IMR-90 (cell line): ENCODE data around the gene DOCK4. TPM values are rescaled to one million over a fixed set of nuclear protein-coding genes. Genes with fewer than 3 reads are reported as not detected.

Source experiments
- ATAC-seq: fragments of 200-7000 bp; cut with Tn5 transposase; 2 replicates; pipeline ENCODE4 v1.9.1; 2020; ENCODE audit warnings: low read depth, mild to moderate bottlenecking, moderate library complexity
- BruUV-seq: library from RNA; stranded (reverse); fragments of 400-500 nt; replicated peaks from 2 replicates; lab custom pipeline; 2021; lab: Mats Ljungman, UMichigan
- CTCF ChIA-PET: fragments of 300-600 bp; formaldehyde crosslinking; extraction: SDS; loops from one replicate; lab custom pipeline; 2021; ENCODE audit warnings: antibody characterized with exemption; lab: Yijun Ruan, JAX
- POLR2A ChIA-PET: fragments of 300-600 bp; sonication (Branson Sonifier 250); formaldehyde crosslinking; loops from one replicate; lab custom pipeline; 2022; ENCODE audit warnings: antibody characterized with exemption; ENCODE audit not compliant: unreplicated experiment; lab: Charles Lee
- DNase-seq: peaks from one replicate; pipeline ENCODE4 v3.0.0; 2013
- H2AFZ ChIP-seq: replicated peaks from 2 replicates; pipeline ENCODE3; 2013; ENCODE audit warnings: low read length, mild to moderate bottlenecking; ENCODE audit not compliant: poor library complexity
- H2AK5ac ChIP-seq: 2 replicates; pipeline ENCODE4 v1.6.1; 2013; ENCODE audit warnings: low read depth, low read length, inconsistent platforms
- H2AK9ac ChIP-seq: replicated peaks from 2 replicates; pipeline ENCODE3; 2013; ENCODE audit warnings: mild to moderate bottlenecking, low read depth, low read length, moderate library complexity; ENCODE audit not compliant: poor library complexity
- H2BK120ac ChIP-seq: 2 replicates; pipeline ENCODE4 v1.6.1; 2013; ENCODE audit warnings: low read depth, low read length, inconsistent platforms
- H2BK15ac ChIP-seq: 3 replicates; pipeline ENCODE4 v1.6.1; 2013; ENCODE audit warnings: low read depth, low read length, inconsistent platforms
- H2BK20ac ChIP-seq: 2 replicates; pipeline ENCODE4 v1.6.1; 2013; ENCODE audit warnings: low read depth, mild to moderate bottlenecking, inconsistent platforms, low read length, moderate library complexity
- H2BK5ac ChIP-seq: 2 replicates; pipeline ENCODE4 v1.6.1; 2013; ENCODE audit warnings: mild to moderate bottlenecking, low read depth, low read length, inconsistent platforms; ENCODE audit not compliant: poor library complexity, severe bottlenecking
- H3K14ac ChIP-seq: replicated peaks from 2 replicates; pipeline ENCODE4 v1.6.1; 2013; ENCODE audit warnings: low read depth, low read length, inconsistent platforms
- H3K18ac ChIP-seq: 2 replicates; pipeline ENCODE4 v1.6.1; 2013; ENCODE audit warnings: low read depth, low read length, control low read depth
- H3K23ac ChIP-seq: 2 replicates; pipeline ENCODE4 v1.6.1; 2013; ENCODE audit warnings: low read depth, low read length, inconsistent platforms
- H3K27ac ChIP-seq: 2 replicates; pipeline ENCODE4 v1.5.1; 2013; ENCODE audit warnings: mild to moderate bottlenecking, control low read depth, low read length; ENCODE audit not compliant: insufficient read depth
- H3K27me3 ChIP-seq: 2 replicates; pipeline ENCODE4 v1.6.1; 2013; ENCODE audit warnings: low read length; ENCODE audit not compliant: control insufficient read depth, insufficient read depth
- H3K36me3 ChIP-seq: 2 replicates; pipeline ENCODE4 v1.6.1; 2013; ENCODE audit warnings: low read length, mixed read lengths; ENCODE audit not compliant: control insufficient read depth, insufficient read depth
- H3K4ac ChIP-seq: 2 replicates; pipeline ENCODE4 v1.6.1; 2013; ENCODE audit warnings: low read depth, low read length, inconsistent platforms
- H3K4me1 ChIP-seq: 2 replicates; pipeline ENCODE4 v1.6.1; 2013; ENCODE audit warnings: low read length, mixed read lengths; ENCODE audit not compliant: control insufficient read depth, insufficient read depth
- H3K4me2 ChIP-seq: 2 replicates; pipeline ENCODE4 v1.6.1; 2013; ENCODE audit warnings: low read depth, mild to moderate bottlenecking, control low read depth, low read length, moderate library complexity
- H3K4me3 ChIP-seq: 2 replicates; pipeline ENCODE4 v1.5.1; 2013; ENCODE audit warnings: low read depth, mild to moderate bottlenecking, control low read depth, low read length, moderate library complexity; ENCODE audit not compliant: insufficient read depth
- H3K56ac ChIP-seq: 2 replicates; pipeline ENCODE4 v1.6.1; 2013; ENCODE audit warnings: low read length, inconsistent platforms; ENCODE audit not compliant: insufficient read depth; ENCODE audit errors: extremely low read depth
- H3K79me1 ChIP-seq, 2 experiments: 2 replicates each; pipeline ENCODE4 v1.6.1; 2013; ENCODE audit warnings: low read length in 2 of 2, inconsistent platforms in 1 of 2, low read depth in 1 of 2
- H3K9ac ChIP-seq: 2 replicates; pipeline ENCODE4 v1.6.1; 2013; ENCODE audit warnings: low read depth, low read length, control low read depth
- H3K9me1 ChIP-seq: 2 replicates; pipeline ENCODE4 v1.6.1; 2013; ENCODE audit warnings: low read length, inconsistent platforms; ENCODE audit not compliant: insufficient read depth
- H3K9me3 ChIP-seq: 2 replicates; pipeline ENCODE4 v1.6.1; 2013; ENCODE audit warnings: low read length; ENCODE audit not compliant: control insufficient read depth, insufficient read depth
- H4K20me1 ChIP-seq: 2 replicates; pipeline ENCODE4 v1.6.1; 2013; ENCODE audit warnings: low read length, inconsistent platforms; ENCODE audit not compliant: insufficient read depth
- H4K5ac ChIP-seq: 2 replicates; pipeline ENCODE4 v1.6.1; 2013; ENCODE audit warnings: mild to moderate bottlenecking, low read depth, low read length, control low read depth
- H4K8ac ChIP-seq, 2 experiments: 2 replicates each; pipeline ENCODE4 v1.6.1; 2013; ENCODE audit warnings: low read depth in 2 of 2, low read length in 2 of 2, control low read depth in 1 of 2, inconsistent platforms in 1 of 2
- H4K91ac ChIP-seq: 2 replicates; pipeline ENCODE4 v1.6.1; 2013; ENCODE audit warnings: low read depth, low read length, inconsistent platforms; ENCODE audit not compliant: insufficient read depth
- BHLHE40 ChIP-seq: fragments of 150-350 bp; IDR thresholded peaks from 2 replicates; pipeline ENCODE4 v1.6.1; 2016; ENCODE audit warnings: mild to moderate bottlenecking, low read depth, low read length
- CEBPB ChIP-seq: IDR thresholded peaks from 2 replicates; pipeline ENCODE4 v1.6.1; 2012; ENCODE audit warnings: low read depth, low read length, improper control_type of control experiment
- WGBS, 2 experiments: methylation state at CpG; one replicate each; pipeline versions ENCODE4 v1.1.5 to v1.1.7; 2013; ENCODE audit warnings: missing lambda C conversion rate in 2 of 2; ENCODE audit not compliant: insufficient read length in 1 of 2; ENCODE audit errors: extremely low coverage in 2 of 2; 5-methylcytosine and 5-hydroxymethylcytosine counted together
- dilution Hi-C: fragments of 300-500 bp; cut with HindIII; formaldehyde crosslinking; loops from one replicate; pipeline ENCODE4 v1.14.3; 2018; ENCODE audit warnings: low sequenced_read_pairs; ENCODE audit not compliant: unreplicated experiment
- in situ Hi-C: fragments of 300-500 bp; cut with MboI; formaldehyde crosslinking; loops from 3 replicates; pipeline ENCODE4 v1.14.3; 2019; ENCODE audit warnings: low sequenced_read_pairs, inconsistent platforms, mixed read lengths
- intact Hi-C: fragments of 100-400 bp; cut with micrococcal nuclease; formaldehyde crosslinking; loops from 2 replicates; pipeline ENCODE4 v1.10.0; 2022
- polyA plus RNA-seq, 3 experiments: library from polyadenylated mRNA; depleted of rRNA; stranded (reverse); fragments of >200 nt; gene quantifications; 2 replicates each; pipeline ENCODE4 v1.2.3, GENCODE V29; 2012; ENCODE audit warnings: low replicate concordance in 1 of 3
- total RNA-seq: library from RNA; depleted of rRNA; stranded (reverse); fragments of >200 nt; gene quantifications from 2 replicates; pipeline ENCODE4 v1.2.3, GENCODE V29; 2012

The DOCK4 gene
- total and polyA plus RNA-seq, 2 of the 4 experiments (the other 2 are of a cell fraction): 4.4 to 12.2 TPM

DNA sequence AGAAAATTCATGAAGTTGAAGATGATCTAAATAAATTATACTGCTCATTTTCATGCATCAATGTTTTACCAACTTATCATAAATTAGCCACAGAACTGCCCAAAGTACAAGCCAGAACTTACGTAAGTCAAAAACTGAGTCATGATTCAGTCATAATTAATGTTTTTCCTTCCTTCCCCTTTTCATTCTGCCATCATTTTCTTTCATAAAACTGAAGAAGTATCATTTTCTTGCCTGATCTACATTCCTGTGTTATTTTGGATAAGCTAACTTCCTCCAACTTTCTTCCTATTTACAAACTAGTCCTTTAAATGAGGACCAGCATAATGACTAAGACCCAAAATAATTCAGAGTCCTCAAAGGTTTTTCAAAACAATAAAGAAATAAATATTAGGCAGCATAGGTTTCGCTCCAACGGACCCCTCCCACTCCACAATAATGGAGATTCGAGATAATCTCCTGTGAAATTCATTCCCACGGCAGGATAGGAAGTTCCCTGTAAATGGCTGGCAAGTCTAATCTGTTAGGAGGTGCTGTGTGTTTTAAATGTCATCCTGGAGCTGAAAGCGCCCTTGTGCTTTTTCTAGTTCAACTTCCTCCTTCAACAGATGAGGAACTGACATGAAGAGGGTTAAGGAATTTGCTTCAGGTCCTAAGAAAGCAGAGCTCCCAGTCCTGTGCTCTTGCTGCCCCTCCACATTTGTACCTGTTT lies 218.9 kb downstream of the DOCK4 start:
- TF ChIP-seq BHLHE40 (no peak), CEBPB (peak; percentile 46; the same call in 1 of the 2 replicates)
- H2BK120ac ChIP-seq: no peak overlapping the region
- H4K8ac ChIP-seq: 0 out of 4 replicates have a peak overlapping the region, but pooled peaks of 1 of the 2 experiments have one; percentile 3
- H2BK5ac ChIP-seq: no peak overlapping the region
- BruUV-seq: no TSS peak
- H3K9me1 ChIP-seq: no peaks in the 10 kb centered on the region; the same call in 1 of the 2 replicates
- POLR2A ChIA-PET: no interaction called here
- H3K56ac ChIP-seq: no peak overlapping the region
- no peak overlapping the region; the same call in 1 of the 2 replicates for H3K4me2 ChIP-seq
- H4K91ac ChIP-seq: no peak overlapping the region
- H3K36me3 ChIP-seq: peaks cover 13% of the 10 kb centered on the region
- H3K27ac ChIP-seq: no peak overlapping the region
- DNase-seq (peak; percentile 71), ATAC-seq (peak; percentile 61)
- H2AK5ac ChIP-seq: no peak overlapping the region
- no peak overlapping the region for H3K4me3 ChIP-seq
- CTCF ChIA-PET: no interaction called here
- WGBS, 2 experiments: 0% methylated on average over 1 of the region's 6 CpGs; no CpG with 5 or more reads in 1 of the 2 experiments
- H4K5ac ChIP-seq: no peak overlapping the region
- no peak overlapping the region for H3K23ac ChIP-seq
- peaks cover 0 to 3% of the 10 kb centered on the region in 2 experiments; a peak in 1 of 4 replicates for H3K79me1 ChIP-seq
- H3K14ac ChIP-seq: peak overlapping the region; percentile 25
- no peak overlapping the region for H2BK20ac ChIP-seq
- no peak overlapping the region for H3K18ac ChIP-seq
- no peaks in the 10 kb centered on the region for H3K9me3 ChIP-seq
- dilution Hi-C loops (no loop called here), in situ Hi-C loops (no loop called here), intact Hi-C loops (loop anchor here (10.0 kb wide), 1 partner anchor 218 kb away; the partner anchor contains the start of genes DOCK4 and ZNF277)
- no peak overlapping the region for H3K9ac ChIP-seq
- no peak overlapping the region; the same call in 2 of the 3 replicates for H2BK15ac ChIP-seq
- no peaks in the 10 kb centered on the region for H3K27me3 ChIP-seq
- no peak overlapping the region for H2AK9ac ChIP-seq
- H3K4me1 ChIP-seq: peaks cover 3% of the 10 kb centered on the region; the same call in 1 of the 2 replicates
- no peak overlapping the region; the same call in 1 of the 2 replicates for H3K4ac ChIP-seq
- no peak overlapping the region for H2AFZ ChIP-seq
- no peaks in the 10 kb centered on the region for H4K20me1 ChIP-seq
